Stimulated activated CD8-positive, alpha-beta memory T cell treated with anti-CD3 and anti-CD28 coated beads, Interleukin-12 subunit alpha, Interleukin-12 subunit beta, amount 100 ng/mL, for 4 hours (primary cell): ENCODE measurements around the gene KIF20B.
"Not testable (repeated sequence)": the region's sequence is repeated elsewhere in the genome, so short reads cannot be mapped to it uniquely, and the experiment has no call there.

Source experiments
- DNase-seq: peaks from one replicate; pipeline ENCODE4 v3.0.0-alpha.2; 2020; ENCODE audit warnings: low read depth

KIF20B gene

GRCh38 chr10:89692416-89692815 lies 9.0 kb upstream of the KIF20B start:
- no peak for DNase-seq

- DNase-seq = no peak
Measured at GRCh38 chr10:89693176-89693575, 8.2 kb upstream of the KIF20B start.

DNA sequence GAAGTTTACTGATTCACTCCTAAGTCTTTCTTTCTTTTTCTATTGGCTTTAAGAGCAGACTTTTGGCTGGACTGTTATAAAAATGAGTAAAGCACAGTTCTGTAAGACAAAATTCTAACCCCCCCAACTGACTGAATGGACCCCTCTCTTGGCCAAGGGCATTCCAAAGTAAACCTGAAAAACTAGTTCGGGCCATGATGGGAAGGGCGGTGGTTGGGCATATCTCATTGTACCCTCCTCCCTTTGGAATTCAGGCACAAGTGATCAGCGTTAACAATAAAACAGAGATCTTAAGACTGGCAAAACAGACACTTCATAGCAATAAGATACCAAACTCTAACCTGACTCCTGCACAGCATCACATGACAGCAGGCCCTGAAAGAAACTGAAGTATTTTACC lies 6.1 kb upstream of the KIF20B start:
- DNase-seq = no peak

DNA sequence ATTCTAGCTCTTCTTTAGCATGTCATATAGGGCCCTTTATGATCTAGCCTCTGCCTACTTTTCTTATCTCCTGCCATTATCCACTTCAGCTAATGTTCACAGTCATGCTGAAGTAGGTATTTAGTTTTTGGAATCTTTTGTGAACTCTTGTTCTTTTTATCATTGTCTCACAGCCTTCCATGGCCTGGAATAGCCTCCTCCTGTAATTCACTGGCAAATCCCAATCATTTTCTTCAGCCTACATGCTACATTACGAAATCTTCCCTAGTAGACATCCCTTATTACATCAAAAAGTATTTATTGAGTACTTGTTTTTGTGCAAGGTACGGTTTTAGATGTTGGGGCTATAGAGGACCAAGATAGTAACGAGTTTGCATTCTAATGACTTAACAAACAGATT lies 3.4 kb upstream of the KIF20B start:
- DNase-seq = no peak

GRCh38 chr10:89699581-89700064 lies 1.8 kb upstream of the KIF20B start:
- DNase-seq = no peak

GRCh38 chr10:89700923-89701241 lies 508 bp upstream of the KIF20B start:
- no peak for DNase-seq

GRCh38 chr10:89702121-89702480 lies 711 bp downstream of the KIF20B start:
- no peak for DNase-seq

- no peak for DNase-seq
Measured at GRCh38 chr10:89705466-89705865, 4.1 kb downstream of the KIF20B start.

GRCh38 chr10:89706011-89706410 lies 4.6 kb downstream of the KIF20B start:
- no peak for DNase-seq

- no peak for DNase-seq
Measured at GRCh38 chr10:89707372-89707771, 6.0 kb downstream of the KIF20B start.

- no peak for DNase-seq
Measured at GRCh38 chr10:89710753-89711152, 9.4 kb downstream of the KIF20B start.

DNA sequence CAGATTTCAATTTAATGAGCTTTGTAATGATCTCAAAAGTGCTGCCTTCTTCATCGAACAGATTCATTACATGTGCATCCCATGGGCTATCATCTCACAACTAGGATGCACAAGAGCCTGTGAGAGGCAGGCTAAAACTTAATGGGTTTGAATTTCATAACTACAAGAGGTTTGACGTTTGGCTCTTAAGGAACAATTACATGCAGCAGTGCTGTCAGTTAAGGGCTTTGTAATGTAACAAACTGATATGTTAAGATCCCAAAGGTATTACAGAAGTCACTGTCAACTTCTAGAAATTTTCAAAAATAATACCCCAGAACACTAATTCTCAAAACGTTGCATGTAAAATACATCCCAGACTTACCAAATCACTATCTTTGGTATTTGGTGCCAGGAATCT lies 33.2 kb downstream of the KIF20B start:
- no peak for DNase-seq

DNA sequence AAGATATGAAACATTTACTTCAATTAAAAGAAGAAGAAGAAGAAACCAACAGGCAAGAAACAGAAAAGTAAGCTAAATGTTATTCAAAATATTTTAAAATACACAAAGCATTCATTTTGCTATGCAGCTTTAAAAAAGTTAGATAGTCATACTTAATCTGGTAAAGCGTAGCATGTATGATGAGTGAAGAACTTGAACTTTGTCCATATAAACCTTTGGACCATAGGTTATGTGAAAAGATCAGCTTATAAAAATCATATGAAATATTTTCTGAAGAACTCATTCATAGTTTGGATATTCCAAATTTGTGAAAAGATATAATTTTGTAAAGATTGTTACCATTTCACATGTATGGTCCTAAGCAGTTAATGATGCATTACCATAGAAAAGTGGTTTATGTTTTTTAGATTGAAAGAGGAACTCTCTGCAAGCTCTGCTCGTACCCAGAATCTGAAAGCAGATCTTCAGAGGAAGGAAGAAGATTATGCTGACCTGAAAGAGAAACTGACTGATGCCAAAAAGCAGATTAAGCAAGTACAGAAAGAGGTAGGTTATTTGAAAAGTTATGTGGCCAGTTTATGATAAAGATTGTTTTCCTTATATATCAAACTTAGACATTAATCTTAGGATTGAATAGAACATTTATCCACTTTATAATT lies 37.3 kb downstream of the KIF20B start:
- no peak for DNase-seq

DNA sequence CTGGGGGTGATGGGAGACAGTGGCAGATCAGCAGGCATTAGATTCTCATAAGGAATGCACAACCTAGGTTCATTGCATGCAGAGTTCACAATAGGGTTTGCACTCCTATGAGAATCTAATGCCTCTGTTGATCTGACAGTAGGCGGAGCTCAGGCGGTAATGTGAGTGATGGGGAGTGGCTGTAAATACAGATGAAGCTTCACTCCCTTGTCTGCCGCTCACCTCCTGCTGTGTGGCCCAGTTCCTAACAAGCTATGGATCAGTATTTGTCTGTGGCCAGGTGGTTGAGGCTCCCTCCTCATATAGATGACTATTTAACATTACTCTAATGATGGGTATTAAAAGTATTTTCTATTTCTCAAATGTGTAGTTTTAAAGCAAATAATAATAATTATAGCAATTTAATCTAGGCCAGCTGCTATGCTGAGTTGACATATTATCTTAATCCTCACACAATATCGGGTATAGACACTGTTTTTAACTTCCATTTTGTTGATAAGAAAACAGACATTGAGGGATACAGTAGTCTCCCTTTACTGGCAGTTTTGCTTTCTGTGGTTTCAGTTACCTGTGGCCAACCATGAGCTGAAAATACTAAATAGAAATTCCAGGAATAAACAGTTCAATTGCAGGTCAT lies 39.9 kb downstream of the KIF20B start:
- DNase-seq = no peak

- DNase-seq = no peak
Measured at GRCh38 chr10:89744026-89744425, 42.6 kb downstream of the KIF20B start.

DNA sequence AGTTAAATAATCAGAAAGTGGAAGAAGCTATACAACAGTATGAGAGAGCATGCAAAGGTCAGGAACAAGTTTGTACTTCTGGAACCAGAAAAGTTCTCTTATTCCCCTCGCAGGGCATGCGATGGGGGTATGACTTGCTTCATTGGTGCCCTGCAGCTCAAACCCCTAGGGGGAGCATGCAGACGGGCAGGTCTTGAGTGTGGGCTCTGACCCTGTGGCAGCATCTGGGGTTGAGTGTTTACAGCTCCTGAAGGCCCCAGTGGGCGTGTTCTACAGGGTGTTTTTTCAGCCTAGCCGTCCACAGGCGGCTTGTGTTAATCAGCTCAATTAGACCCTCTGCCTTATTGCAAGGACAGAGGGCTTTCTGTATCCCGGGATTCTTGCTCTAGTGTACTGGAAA lies 44.5 kb downstream of the KIF20B start:
- no peak for DNase-seq

GRCh38 chr10:89750441-89750840 lies 49.1 kb downstream of the KIF20B start:
- DNase-seq = no peak

DNA sequence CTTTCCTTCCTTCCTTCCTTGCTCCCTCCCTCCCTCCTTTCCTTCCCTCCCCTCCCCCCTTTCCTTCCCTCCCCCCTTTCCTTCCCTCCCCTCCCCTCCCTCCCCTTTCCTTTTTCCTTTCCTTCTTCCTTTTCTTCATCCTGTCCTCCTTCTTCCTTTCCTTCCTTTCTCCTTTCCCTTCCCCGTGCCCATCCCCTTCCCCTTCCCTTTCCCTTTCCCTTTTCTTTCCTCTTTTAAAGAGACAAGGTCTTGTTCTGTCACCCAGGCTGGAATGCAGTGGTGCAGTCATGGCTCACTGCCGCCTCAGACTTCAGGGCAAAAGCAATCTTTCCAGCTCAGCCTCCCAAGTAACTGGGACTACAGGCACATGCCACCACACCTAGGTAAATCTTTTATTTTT lies 54.0 kb downstream of the KIF20B start:
- DNase-seq = no peak

- no peak for DNase-seq
Measured at GRCh38 chr10:89759531-89759930, 58.1 kb downstream of the KIF20B start.

GRCh38 chr10:89763671-89764070 lies 62.3 kb downstream of the KIF20B start:
- DNase-seq = not testable (repeated sequence)

DNA sequence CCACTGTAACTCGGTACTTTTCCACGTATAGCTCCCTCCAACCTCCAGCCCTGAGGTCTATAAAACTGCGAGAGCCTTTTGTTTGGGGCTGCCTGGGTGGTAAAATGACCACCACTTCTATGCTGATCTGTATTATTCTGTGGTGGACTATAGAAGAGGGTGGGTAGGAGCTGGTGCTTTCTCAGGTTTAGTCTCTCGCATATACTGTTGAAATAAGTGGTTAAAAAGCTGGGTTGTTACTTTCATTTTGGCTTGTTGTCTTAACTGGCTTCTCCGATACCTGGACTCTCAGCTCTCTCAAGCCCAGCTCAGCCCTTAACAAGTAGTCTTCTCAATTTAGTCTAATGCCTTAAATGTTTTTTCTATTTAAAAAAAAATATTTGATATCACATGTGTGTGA lies 70.3 kb downstream of the KIF20B start:
- DNase-seq = no peak

DNA sequence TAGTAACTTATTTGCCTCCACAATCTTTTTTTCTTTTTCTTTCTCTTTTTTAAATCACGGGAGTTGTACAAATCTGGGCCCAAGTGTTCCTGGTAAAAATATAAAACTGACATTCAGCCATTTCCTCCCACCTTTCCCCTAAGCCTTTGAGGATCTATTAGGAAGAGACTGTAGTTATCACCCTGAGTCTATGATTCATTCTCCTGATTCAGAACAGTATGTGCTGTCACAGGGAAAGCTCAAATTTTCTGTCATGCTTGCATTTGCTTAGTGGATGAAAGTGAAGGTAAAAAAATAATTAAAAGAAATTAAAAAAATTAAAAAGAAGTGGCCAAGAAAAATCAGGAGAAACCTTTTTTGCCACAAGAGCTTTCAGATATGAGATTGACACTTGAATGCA lies 71.7 kb downstream of the KIF20B start:
- no peak for DNase-seq

GRCh38 chr10:89776665-89777064 lies 75.3 kb downstream of the KIF20B start:
- no peak for DNase-seq

DNA sequence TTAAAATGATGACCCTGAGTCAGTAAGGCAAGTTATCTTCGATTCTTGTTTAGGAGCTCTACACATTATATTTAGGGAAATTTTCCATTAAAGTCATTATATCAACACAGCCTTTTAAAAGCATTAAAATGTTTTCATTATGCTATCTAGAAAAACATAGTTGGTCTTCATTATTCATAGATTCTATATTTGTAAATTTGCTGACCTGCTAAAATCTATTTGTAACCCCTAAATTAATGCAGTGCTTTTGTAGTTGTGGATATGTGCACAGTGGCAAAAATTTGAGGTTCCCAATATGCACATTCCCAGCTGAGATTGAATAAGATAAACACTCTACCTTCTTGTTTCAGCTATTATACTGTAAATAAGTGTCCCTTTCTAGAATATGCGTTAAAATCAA lies 81.1 kb downstream of the KIF20B start:
- DNase-seq = no peak
